Stimulated activated CD4-positive, alpha-beta T cell treated with anti-CD3 and anti-CD28 coated beads, Interleukin-4, amount 100 ng/mL, for 48 hours (primary cell): ENCODE results near the gene MRRF.
"Not testable (repeated sequence)": the region's sequence is repeated elsewhere in the genome, so short reads cannot be mapped to it uniquely, and the experiment has no call there.

Experiments used
- DNase-seq, 2 donors: peaks; one replicate each; pipeline ENCODE4 v3.0.0-alpha.2; 2020; ENCODE audit warnings: low read depth in 2 of 2

Gene MRRF

GRCh38 chr9:122355336-122355875 lies 90.7 kb downstream of the MRRF start:
- DNase-seq: no peak

DNA sequence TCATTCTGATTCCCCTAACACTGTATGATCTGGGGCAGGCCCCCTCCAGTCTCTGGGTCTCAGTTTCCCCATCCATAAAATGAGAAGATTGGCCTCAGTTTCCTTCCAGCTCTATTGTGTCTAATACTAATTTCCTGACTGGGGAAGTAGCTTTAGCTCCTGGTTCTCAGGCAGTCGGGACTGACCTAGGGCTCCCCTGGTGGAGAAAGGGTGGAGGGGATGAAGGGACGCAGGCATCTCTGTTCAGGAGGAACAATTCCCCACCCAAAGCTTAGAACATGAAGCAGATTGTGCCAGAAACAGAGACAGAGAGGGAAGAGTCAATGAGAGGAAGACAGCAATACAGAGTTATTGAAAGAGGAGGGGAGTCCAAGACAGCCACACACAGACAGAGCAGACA lies 91.9 kb downstream of the MRRF start:
- no peak for DNase-seq

GRCh38 chr9:122360891-122361290 lies 96.2 kb downstream of the MRRF start:
- DNase-seq: no peak

GRCh38 chr9:122363131-122363530 lies 98.4 kb downstream of the MRRF start:
- DNase-seq: not testable (repeated sequence)

GRCh38 chr9:122364117-122364782 lies 99.6 kb downstream of the MRRF start:
- no peak for DNase-seq

- no peak for DNase-seq
Measured at GRCh38 chr9:122364783-122365150, 100.1 kb downstream of the MRRF start.

- DNase-seq: no peak
Measured at GRCh38 chr9:122366074-122366660, 101.5 kb downstream of the MRRF start.

- DNase-seq: no peak
Measured at GRCh38 chr9:122367065-122367464, 102.4 kb downstream of the MRRF start.

GRCh38 chr9:122367774-122368460 lies 103.2 kb downstream of the MRRF start:
- DNase-seq: no peak

GRCh38 chr9:122368642-122369041 lies 104.0 kb downstream of the MRRF start:
- no peak for DNase-seq

DNA sequence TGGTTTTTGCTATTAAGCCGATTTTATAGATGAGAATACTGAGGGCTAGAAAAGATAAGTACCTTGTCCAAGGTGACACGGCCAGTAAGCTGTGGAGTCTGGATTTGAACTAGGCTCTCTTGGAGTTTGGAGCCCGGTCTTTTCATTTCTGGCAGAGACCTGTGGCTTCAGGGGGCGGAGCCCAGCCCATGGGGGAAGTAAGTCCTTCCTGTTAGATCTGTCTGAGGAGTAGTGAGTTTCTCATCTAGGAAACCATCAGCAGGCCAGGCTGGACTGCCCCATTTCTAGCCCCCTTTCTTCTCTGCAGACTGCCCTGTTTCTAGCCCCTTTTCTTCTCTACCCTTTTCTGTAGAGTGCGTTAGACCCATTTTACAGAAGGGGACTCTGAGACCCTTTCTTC lies 105.6 kb downstream of the MRRF start:
- no peak for DNase-seq

DNA sequence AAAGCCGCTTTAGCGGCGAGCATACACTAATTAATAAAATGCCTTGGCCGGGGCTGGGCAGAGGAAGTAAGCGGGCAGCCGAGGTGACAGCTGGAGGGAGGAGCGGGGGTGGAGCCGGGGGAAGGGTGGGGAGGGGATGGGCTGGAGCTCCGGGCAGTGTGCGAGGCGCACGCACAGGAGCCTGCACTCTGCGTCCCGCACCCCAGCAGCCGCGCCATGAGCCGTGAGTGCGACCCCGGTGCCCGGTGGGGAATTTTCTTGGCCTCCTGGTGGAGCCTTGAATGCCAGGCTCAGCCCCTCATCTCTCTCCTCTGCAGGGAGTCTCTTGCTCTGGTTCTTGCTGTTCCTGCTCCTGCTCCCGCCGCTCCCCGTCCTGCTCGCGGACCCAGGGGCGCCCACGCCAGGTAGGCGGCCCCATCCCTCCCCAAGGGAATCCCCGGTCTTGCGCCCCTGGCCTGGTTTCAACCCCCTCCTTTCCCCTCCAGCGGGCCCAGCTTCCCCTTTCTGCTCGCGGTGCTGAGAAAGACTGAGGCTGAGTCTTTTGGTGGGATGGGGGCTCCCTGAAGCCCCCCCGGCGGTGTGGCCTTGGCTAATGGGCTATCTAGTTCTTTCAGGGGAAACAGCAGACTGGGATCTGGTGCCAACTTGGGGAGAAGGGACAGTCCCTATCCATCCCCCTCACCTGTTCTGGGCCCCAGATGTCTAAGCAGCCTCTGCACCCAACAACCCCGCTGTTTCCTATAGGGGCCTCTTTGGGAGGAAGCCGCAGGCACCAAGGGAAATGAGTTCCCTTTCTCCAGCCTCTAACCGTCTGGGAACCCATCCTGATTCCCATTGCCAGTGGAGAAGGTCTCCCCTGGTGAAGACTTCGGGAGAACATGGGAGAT lies 106.4 kb downstream of the MRRF start, which contains the start of gene PTGS1:
Gene PTGS1 (plus strand): TSS at position 156 of the 887 bp plus-strand sequence. CDS start 61 bp downstream, at position 217.
- no peak for DNase-seq

- no peak for DNase-seq
Measured at GRCh38 chr9:122371846-122372245, 107.2 kb downstream of the MRRF start.

DNA sequence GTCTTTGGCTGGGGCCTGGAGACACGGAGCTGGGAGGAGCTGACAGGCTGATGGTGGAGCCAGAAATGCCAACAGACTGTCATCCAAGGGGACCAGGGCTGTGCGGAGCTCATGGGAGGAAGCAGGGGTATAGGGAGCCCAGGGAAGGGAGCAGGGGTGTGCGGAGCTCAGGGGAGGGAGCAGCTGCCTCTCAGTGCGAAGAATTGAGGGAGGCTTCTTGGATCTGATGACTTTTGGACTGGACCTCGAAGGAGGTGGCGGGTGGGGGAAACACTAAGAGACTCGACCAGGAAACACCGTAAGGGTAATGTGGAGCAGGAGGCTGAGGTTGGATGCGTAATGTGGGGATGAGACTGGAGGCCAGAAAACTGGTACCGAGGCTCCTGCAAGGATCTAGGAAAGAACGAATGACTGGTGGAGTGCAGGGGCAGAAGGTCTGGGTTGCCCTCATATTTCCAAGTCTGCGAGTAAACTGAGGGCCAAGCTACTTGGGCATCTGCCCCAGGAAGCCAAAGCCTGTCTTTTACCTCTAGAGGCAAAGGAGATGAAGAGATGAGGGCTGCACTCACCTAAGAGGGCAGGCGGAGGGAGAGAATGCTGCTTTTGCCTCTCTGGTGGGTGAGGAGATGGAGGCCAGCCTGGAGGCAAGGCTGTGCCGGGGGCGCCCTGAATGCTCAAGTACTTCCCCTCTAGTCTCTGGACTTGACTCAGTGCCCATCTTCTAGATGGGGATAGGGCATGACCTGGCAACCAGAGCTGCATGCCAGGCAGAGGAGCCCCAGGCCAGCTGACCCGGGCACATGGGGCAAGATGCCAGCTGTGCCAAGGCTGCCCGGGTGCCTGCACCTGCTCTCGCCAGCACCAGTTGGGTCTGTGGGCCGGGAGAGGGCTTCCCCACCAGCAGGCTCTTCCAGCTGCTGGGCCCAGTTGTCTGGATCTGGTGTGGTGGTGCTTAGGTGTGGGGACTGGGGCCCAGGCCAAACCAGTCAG lies 108.5 kb downstream of the MRRF start:
- no peak for DNase-seq

DNA sequence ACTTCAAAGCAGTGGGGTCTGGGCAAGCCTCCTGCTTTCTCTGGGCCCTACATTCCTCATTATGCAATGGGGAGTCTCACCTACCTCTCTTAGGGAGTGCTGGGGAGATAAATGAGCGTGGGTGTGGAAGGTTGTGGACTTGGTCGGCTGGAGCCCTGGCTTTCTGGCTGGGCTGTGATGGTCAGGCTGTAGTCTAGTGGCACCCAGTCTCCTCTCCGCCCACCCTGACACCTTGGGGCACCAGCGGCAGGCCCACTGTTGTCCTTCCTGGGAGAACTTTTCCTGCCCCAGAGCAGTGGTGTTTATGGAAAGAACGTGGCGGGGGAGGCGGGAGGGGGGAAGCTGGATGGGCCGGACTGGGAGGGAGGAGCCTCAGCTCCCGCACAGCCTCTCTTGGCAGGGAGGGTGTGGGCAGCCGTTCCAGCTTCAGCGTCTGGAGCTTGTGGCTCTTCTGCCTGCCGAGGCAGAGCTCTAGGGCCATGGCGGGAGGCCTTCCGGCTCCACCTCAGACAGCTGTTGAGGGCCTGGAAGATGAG lies 110.3 kb downstream of the MRRF start:
- no peak for DNase-seq

- DNase-seq: no peak
Measured at GRCh38 chr9:122376796-122377195, 112.1 kb downstream of the MRRF start.

- no peak for DNase-seq
Measured at GRCh38 chr9:122377241-122378164, 112.8 kb downstream of the MRRF start.

GRCh38 chr9:122378236-122378635 lies 113.6 kb downstream of the MRRF start:
- no peak for DNase-seq

- no peak for DNase-seq
Measured at GRCh38 chr9:122379340-122379739, 114.7 kb downstream of the MRRF start.
